ENCODE measurements around the gene OR4D2. TPM values are rescaled to one million over a fixed set of nuclear protein-coding genes. Genes with fewer than 3 reads are reported as not detected.

OR4D2 gene
- total RNA-seq, 1 donor from 2014 or later, result not detected

- peak; percentile 59 for ATAC-seq
- intact Hi-C loops (cut with micrococcal nuclease), result no loop called here
- DNase-seq, result peak; percentile 57
Measured at GRCh38 chr17:58200024-58200633, 33.3 kb downstream of the OR4D2 start.

GRCh38 chr17:58202859-58203258 lies 36.1 kb downstream of the OR4D2 start:
- intact Hi-C loops (cut with micrococcal nuclease), result no loop called here
- no peak for DNase-seq
- no peak for ATAC-seq

- ATAC-seq (no peak), DNase-seq (no peak)
- intact Hi-C loops (cut with micrococcal nuclease), result no loop called here
Measured at GRCh38 chr17:58204796-58205195, 38.0 kb downstream of the OR4D2 start.

- ATAC-seq (no peak), DNase-seq (no peak)
- intact Hi-C loops (cut with micrococcal nuclease), result no loop called here
Measured at GRCh38 chr17:58205936-58206335, 39.2 kb downstream of the OR4D2 start.

- ATAC-seq (no peak), DNase-seq (no peak)
- intact Hi-C loops (cut with micrococcal nuclease), result no loop called here
Measured at GRCh38 chr17:58207451-58207850, 40.7 kb downstream of the OR4D2 start.

- no peak for ATAC-seq
- DNase-seq, result no peak
- intact Hi-C loops (cut with micrococcal nuclease), result no loop called here
Measured at GRCh38 chr17:58208344-58208743, 41.6 kb downstream of the OR4D2 start.

- intact Hi-C loops (cut with micrococcal nuclease), result no loop called here
- DNase-seq (no peak), ATAC-seq (no peak)
Measured at GRCh38 chr17:58210922-58211321, 44.1 kb downstream of the OR4D2 start.

- DNase-seq (no peak), ATAC-seq (no peak)
- intact Hi-C loops (cut with micrococcal nuclease), result no loop called here
Measured at GRCh38 chr17:58215685-58216084, 48.9 kb downstream of the OR4D2 start.

- intact Hi-C loops (cut with micrococcal nuclease), result no loop called here
- no peak for DNase-seq
- no peak for ATAC-seq
Measured at GRCh38 chr17:58217766-58218165, 51.0 kb downstream of the OR4D2 start.

GRCh38 chr17:58219007-58219788 lies 52.4 kb downstream of the OR4D2 start, which contains the start of gene MKS1:
TSS of gene MKS1 (minus strand) at chr17:58219255. CDS start at chr17:58219230, 25 bp downstream.
- intact Hi-C loops (cut with micrococcal nuclease), result no loop called here
- peak; percentile 99 for ATAC-seq
- peak; percentile 98 for DNase-seq

GRCh38 chr17:58219789-58220183 lies 53.0 kb downstream of the OR4D2 start:
- ATAC-seq, result no peak
- no peak for DNase-seq
- intact Hi-C loops (cut with micrococcal nuclease), result no loop called here

Other genes with a start within 250 kb of the OR4D2 start
- 55.0 TPM for gene CUEDC1, start 211.6 kb upstream of the OR4D2 start, total RNA-seq
- gene VEZF1, start 178.7 kb upstream of the OR4D2 start, total RNA-seq, result 77.6 TPM
- gene SRSF1, start 159.7 kb upstream of the OR4D2 start, total RNA-seq, result 98.1 TPM
- 80.5 TPM for gene DYNLL2, start 83.6 kb upstream of the OR4D2 start, total RNA-seq
- not detected for gene OR4D1, start 18.6 kb upstream of the OR4D2 start, total RNA-seq
- gene EPX, start 25.7 kb downstream of the OR4D2 start, total RNA-seq, result not detected
- 10.1 TPM for gene MKS1, start 52.3 kb downstream of the OR4D2 start, total RNA-seq
- gene LPO, start 71.6 kb downstream of the OR4D2 start, total RNA-seq, result not detected
- 0.42 TPM for gene MPO, start 114.0 kb downstream of the OR4D2 start, total RNA-seq
- gene TSPOAP1, start 161.8 kb downstream of the OR4D2 start, total RNA-seq, result 18.8 TPM
- gene SUPT4H1, start 185.2 kb downstream of the OR4D2 start, total RNA-seq, result 62.2 TPM